ENCODE results near the gene DNAH9.

Gene DNAH9

GRCh38 chr17:11768981-11769380, 170.7 kb downstream of the DNAH9 start:
- no peak for DNase-seq

DNA sequence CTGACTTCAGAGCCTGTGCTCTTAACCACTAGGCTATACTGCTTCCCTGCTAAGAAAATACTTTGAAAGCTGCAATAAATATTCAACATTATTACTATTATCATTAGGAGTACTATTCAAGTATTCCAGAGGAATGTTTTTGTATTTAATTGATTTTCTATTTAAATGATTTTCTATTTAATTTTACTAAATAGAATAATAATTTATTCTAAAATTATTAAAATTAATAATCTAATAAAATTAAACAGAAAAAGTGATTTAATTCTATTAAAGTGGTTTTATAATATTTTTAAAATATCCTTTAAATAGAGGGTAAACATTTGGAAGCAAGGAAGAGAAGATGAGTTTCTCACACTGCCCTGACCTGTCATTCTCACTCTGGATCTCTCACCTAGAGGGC, 173.8 kb downstream of the DNAH9 start:
- DNase-seq: no peak

- DNase-seq: no peak
These were observed 181.6 kb downstream of the DNAH9 start for GRCh38 chr17:11779892-11780291.

DNA sequence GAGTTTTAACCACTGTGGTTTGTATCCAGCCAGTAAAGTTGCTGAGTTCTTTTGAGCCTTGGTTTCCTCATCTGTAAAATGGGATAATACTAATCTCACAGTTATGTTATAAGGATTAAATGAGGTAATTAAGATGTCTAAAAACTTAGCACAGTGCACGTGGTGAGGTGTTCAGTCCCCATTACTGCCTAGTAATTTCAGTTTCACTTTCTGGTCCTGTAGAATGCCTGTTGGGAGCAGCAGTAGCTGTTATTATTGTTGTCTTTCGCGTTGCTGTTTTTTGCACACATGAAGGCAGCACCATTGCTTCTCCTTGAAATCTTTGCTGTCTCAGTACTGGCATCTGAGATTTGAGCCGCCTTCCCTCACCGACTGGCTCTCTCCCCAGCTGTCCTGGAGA, 182.4 kb downstream of the DNAH9 start:
- no peak for DNase-seq

DNA sequence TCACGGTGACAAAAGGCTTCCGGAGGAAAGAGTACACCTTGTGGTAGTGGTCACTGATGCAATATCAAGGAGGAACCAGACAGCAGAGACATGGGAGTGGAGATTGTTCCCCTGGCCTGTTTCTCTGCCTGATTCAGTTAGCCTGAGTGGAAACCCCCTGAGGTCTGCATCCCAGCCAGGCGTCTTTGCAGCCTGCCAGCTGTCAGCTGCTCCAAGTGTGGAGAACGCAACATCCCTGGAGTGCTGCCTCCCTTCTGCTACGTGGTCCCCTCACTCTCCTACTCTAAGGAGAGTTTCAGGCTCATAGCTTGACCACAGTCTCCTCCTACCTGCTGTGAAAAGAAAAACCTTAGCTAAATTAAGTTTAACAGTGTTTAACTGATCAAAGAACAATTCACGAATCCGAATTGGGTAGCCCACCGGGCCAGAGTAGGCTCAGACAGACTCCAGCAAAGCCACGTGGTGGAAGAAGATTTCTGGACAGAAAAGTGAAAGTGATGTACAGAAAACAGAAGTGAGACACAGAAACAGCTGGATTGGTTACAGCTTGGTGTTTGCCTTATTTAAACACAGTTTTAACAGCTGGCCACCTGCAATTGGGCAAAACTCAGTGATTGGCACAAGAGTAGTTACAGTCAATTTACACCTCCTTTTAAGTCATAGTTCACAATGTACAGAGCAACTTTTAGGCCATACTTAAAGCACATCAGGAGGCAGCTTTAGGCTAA, 188.6 kb downstream of the DNAH9 start:
- DNase-seq: no peak

DNA sequence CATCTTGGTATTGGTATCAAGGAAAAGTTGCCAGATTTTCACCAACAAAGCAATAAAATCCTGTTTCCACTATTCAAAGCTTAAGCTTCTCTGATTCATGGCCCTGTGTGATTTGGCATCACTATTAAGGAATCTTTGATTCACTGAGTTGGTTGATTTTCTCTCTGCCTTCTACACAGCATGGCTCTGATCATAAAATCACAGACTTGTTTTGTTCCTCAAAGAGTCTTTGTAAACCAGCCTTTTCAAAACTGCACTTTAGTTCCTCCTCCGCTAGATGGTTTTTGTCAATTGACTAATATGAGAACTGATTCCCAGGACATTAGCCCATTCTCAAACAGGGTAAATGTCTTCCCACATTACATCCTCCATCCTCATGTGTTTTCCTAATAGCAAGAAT, 197.6 kb downstream of the DNAH9 start:
- DNase-seq: no peak

- DNase-seq: no peak
These were observed 199.5 kb downstream of the DNAH9 start for GRCh38 chr17:11797803-11798202.

DNA sequence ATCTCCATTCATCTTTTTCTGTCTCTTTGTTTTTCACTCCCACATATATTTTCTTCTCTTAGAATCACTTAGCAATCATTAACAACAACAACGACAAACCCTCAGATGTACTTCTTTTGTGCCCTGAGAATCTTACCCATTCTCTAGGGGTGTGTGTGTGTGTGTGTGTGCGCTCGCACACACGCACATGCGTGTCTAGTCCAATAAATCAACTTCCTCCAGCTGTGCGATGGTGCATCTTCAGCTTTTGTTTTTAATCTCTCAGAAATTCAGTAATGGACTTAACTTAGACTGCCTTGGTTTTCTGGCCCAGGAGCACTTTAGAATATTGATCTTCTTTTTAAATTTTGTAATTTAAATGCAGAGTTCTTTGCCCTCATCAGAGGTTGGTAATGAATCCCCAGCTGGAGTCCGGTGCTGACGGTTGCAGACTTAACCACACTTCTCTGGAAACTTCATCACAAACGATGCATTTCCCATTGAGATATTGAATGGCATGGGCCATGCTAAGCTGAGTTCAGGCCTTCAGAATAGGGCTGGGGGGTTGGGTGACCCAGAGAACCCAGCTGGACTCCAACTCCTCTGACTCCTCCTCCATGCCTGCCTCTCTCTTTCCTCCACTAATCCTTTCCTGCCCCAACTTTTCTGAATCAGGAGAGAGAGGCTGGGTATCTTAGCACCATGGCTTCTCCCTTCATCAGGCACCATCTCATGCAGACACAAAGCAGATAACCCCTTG, 205.1 kb downstream of the DNAH9 start:
- no peak for DNase-seq

- DNase-seq: no peak
These were observed 206.9 kb downstream of the DNAH9 start for GRCh38 chr17:11805138-11805537.

DNA sequence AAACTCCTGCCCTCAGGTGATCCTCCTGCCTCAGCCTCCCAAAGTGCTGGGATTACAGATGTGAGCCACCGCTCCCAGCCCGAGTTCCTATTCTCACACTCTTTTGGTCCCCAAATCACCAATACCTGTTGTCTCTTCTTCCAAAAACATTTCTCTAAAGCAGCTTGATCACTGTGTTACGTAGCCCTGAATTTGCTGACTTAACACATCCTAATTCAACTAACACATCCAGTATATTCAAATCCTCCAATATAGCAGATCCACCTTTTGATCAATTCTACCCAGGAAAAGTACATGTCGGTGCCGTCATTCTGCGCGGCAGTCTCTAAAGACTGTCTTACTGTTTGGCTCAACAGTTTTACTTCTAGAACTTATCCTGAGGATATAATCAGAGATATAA, 207.7 kb downstream of the DNAH9 start:
- no peak for DNase-seq

- no peak for DNase-seq
These were observed 209.3 kb downstream of the DNAH9 start for GRCh38 chr17:11807606-11808005.

GRCh38 chr17:11813278-11813677, 215.0 kb downstream of the DNAH9 start:
- DNase-seq: no peak

DNA sequence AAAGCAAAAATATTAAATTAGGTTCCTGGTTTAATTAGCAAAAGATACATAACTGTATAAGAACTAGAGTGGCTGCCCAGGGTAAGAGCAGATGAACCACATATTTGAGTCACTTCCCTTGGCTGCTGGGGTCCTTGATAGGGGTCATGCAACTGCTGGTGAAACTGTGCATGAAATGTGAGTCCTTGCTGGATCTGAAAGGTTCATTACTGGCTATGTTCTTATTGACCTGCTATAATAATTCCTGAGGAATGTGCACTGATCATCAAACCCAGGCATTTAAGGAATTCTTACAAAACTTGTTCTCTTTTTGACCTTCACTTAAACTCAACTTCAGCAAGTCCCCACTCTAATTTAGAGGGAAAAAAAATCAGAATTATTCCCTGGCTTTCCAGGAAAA, 215.6 kb downstream of the DNAH9 start:
- no peak for DNase-seq

DNA sequence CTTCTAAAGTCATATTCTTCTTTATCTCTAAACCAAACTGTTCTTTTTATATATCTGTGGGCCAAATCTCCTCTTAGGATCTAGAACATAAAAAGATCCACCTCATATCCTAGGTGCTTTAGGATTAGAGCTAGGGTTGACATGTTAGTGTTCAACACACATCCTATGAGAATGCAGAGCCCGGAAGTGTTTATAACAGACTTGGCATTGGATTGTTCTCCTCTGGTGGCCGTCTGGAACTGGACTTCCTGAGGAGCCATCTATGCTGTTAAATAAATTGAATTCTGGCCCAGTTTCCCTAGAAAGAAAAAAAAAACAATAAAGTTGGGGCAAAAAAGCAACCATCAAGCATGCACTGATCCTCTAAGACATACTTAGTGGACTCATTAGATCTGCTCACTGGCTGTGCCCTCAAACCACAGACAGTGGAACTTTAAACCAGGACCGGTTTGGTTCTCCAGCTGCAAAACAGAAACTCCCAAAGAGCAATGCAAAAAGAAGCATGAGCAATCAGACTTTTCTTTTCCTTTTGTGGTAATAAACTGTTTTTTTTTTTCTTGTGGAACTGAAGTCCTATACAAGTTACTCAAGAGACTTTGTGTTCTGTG, 216.5 kb downstream of the DNAH9 start:
- no peak for DNase-seq

- DNase-seq: no peak
These were observed 218.1 kb downstream of the DNAH9 start for GRCh38 chr17:11816409-11816808.

DNA sequence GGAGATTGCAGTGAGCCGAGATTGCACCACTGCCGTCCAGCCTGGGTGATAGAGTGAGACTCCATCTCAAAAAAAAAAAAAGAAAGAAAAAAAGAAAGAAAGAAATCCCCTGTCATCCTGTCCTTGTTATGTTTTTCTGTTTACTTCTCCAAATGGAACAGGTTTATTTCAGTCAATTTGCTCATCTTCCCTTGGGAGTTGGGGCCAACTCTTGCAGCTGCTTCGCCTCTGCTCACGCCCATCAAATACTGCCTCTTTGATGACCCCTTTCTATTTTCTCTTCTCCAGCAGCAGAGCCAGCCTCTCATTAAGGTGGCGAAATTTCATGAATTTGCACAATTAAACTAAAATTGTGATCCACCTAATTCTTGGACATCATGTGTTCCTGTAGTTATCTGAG, 225.6 kb downstream of the DNAH9 start:
- DNase-seq: no peak

GRCh38 chr17:11825572-11826209, 227.4 kb downstream of the DNAH9 start:
- DNase-seq: no peak

DNA sequence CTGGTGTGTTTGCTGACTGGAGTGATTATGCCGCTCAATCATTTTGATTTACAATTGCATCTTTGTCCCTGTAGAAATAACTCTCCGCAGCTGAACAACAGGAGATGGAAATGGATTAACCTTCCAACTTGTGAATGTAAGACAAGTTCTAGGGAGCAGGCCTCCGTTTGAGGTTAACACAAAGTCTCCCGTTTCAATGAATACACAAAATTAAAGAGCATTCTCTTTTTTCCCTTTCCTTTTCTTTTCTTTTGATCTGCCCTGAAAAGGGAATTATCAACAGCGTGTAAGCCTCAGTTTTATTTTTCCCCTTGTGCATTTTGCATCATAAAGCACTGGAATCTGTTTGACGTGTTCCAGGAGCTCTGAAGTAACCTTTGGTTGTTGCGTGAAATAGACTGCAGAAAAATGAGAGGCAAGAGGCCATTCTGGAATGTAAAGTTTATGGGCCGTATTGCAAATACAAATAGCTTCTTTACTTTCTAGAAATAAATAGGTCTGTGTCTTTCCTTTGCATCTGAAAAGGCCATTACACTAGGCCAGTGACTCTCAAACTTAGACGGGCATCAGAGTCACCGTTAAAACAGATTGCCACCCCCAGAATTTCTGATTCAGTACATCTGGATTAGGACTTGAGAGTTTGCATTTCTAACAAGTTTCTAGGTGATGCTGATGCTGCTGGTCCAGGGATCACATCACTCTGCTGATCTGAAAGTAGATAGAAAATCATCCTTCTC, 234.3 kb downstream of the DNAH9 start:
- DNase-seq: no peak

DNA sequence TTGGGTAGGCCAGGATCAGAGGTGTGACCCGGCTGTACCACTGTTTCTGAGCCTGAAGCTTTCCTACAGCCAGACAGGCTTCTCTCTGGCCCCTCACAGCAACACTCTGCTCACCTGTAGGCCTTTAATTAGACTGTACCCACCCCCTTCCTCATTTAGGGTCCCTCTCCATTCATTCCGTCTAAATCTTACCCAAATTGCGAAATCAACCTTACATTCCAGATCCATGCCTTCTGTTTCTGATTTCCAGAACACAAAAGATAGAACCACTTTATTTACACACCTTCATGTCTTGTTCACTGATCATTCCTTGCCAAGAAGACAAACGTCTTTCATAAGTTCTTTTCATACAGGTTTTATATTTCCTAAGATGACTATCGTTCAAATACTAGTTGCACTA, 238.2 kb downstream of the DNAH9 start:
- no peak for DNase-seq

GRCh38 chr17:11840052-11840451, 241.8 kb downstream of the DNAH9 start:
- no peak for DNase-seq

GRCh38 chr17:11840831-11841230, 242.6 kb downstream of the DNAH9 start:
- no peak for DNase-seq

DNA sequence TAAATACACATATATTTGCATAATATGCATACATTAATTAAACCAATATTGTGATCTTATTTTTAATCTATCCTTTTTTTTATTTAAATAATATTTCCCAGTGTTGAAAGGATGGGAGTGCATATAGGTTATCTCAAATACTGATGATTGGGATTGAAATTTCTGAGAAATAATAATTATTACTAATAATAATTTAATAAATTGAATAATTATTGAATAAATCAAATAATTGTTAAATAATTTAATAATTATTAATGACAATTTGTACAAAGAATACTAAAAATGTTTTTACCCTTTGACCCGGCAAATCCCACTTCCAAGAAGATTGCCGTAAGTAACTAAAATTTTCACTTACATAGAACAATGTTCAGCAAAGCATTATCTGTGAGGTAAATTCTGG, 250.1 kb downstream of the DNAH9 start:
- DNase-seq: no peak

GRCh38 chr17:11852231-11852630, 254.0 kb downstream of the DNAH9 start:
- DNase-seq: no peak
